NT2/D1 (cell line): ENCODE data around the gene SERTAD1.

ENCODE experiments used
- SUZ12 ChIP-seq: IDR thresholded peaks from 2 replicates; pipeline ENCODE4 v1.6.1; 2011; ENCODE audit not compliant: insufficient read length, insufficient read depth; ENCODE audit errors: extremely low read depth
- YY1 ChIP-seq: IDR thresholded peaks from 2 replicates; pipeline ENCODE4 v1.6.1; 2011; ENCODE audit not compliant: insufficient read length, insufficient read depth
- ZNF274 ChIP-seq: IDR thresholded peaks from 2 replicates; pipeline ENCODE4 v1.6.1; 2011; ENCODE audit warnings: mild to moderate bottlenecking, low read depth, low read length

GRCh38 chr19:40453151-40453735 lies 27.5 kb upstream of the SERTAD1 start:
- no peak for TF ChIP-seq ZNF274
- TF ChIP-seq YY1, result no peak
- no peak for TF ChIP-seq SUZ12
